Measurements from ENCODE around the gene ABL1.

Gene ABL1

DNA sequence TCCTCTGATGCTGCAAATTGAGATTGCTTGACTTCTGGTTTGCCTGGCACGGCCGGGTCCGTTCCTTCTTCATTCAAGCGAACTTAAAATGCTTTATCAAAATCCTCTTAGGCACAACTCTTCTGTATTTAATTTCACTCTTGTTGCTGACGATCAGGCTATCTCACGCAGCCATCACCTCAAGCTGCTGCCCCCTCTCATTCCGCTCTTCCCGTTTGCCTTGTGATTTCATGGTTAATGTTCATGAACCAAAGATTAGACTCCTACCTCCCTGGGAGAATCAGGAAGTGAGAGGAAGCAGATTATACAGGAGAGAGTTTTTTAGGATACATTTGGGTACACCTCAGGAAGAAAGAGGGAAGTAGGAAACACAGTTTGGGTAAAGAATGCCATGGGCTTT lies 38.9 kb downstream of the ABL1 start:
- DNase-seq: no peak

GRCh38 chr9:130874783-130875182 lies 39.7 kb downstream of the ABL1 start:
- DNase-seq: no peak

DNA sequence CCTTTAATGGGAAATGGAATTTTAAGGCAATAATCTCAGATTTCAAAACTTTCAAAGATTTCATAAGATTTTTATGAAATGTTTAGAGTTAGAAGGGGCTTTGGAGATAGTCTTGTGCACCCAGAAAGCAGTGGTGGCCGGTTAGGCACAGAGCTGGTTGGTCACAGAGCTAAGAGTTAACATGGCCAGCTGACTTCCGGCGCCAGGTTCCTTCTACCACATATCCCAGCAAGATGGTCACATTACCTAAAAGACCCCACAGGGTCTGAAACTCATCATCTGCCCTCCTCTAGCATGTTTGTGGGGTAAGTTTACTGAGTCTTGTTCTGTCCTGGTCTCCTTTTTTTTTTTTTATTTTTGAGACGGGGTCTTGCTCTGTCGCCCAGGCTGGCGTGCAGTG lies 42.2 kb downstream of the ABL1 start:
- no peak for DNase-seq

GRCh38 chr9:130878295-130878694 lies 43.2 kb downstream of the ABL1 start:
- no peak for DNase-seq

DNA sequence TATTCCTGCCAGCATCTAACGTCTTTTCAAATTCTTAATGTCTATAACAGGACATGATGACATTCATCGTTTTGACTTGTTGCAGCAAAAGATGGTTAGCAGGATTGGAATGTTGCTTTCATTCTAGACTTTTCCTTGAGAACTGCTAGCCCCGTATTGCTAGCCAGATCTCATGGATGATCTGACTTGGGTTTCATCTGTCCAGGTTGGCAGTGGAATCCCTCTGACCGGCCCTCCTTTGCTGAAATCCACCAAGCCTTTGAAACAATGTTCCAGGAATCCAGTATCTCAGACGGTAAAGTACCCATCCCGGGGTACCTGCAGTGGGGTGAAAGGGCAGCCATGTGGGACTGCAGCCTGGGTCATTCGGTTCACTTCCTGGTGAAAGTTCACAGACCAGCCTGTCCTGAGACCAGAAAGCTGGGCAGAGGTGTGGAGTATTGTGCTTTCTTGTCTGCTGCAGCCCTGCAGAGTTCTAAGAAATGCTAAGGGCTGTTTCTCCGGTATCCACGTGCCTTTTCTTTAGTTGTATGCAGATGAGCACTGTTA lies 44.9 kb downstream of the ABL1 start:
- DNase-seq: no peak

- no peak for DNase-seq
These were observed 45.7 kb downstream of the ABL1 start for GRCh38 chr9:130880599-130881220.

DNA sequence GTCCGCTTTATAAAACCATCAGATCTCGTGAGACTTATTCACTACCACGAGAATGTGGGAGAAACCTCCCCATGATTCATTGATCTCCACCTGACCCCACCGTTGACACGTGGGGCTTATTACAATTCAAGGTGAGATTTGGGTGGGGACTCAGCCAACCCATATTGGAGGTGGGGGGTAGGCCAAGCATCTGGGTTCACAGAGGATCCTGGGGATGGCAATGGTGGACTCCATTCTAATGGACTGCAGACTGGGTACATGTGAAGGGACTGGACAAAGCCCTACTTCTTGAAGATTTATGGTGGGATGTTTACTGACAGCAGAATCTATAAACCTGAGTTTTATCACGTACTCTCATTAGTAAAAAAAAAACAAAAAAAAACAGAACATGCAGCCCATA lies 46.5 kb downstream of the ABL1 start:
- DNase-seq: no peak

DNA sequence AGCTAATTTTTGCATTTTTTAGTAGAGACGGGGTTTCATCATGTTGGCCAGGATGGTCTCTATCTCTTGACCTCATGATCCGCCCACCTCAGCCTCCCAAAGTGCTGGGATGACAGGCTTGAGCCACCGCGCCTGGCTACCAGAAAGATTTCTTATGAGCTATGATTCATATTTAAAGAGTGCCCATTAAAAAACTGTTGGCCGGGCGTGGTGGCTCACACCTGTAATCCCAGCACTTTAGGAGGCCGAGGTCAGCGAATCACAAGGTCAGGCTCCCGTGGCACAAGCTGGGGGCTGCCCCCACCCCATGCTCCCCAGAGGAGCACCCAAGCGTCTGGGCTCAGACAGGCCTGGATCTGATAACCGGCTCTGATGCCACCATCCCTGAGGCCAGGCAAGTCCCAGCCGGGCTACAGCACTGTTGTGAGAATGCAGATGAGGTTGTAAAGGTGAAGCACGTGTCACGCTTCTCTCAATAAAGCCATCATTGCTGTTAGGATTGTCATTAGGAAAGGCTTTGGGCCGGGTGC lies 47.7 kb downstream of the ABL1 start:
- DNase-seq: no peak

DNA sequence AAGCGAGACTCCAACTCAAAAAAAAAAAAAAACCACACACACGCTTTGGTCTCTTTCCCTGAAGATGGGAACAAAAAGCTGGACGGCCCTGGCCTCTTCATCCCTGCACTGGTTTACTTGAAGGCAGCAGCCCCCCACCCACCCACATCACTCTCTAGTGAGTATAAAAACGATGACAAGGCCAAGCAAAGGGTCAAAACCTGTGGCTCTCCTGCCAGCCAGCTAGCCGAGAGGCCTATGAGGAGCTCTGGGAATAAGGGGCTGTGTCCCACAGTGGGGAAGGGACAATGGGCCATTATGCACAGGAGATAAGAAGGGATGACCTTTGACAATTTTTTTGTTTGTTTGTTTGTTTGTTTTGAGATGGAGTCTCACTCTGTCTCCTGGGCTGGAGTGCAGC lies 48.4 kb downstream of the ABL1 start:
- DNase-seq: no peak

DNA sequence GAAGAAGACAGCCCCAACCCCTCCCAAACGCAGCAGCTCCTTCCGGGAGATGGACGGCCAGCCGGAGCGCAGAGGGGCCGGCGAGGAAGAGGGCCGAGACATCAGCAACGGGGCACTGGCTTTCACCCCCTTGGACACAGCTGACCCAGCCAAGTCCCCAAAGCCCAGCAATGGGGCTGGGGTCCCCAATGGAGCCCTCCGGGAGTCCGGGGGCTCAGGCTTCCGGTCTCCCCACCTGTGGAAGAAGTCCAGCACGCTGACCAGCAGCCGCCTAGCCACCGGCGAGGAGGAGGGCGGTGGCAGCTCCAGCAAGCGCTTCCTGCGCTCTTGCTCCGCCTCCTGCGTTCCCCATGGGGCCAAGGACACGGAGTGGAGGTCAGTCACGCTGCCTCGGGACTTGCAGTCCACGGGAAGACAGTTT lies 49.1 kb downstream of the ABL1 start:
- DNase-seq: no peak

- no peak for DNase-seq
These were observed 49.8 kb downstream of the ABL1 start for GRCh38 chr9:130884542-130885483.

DNA sequence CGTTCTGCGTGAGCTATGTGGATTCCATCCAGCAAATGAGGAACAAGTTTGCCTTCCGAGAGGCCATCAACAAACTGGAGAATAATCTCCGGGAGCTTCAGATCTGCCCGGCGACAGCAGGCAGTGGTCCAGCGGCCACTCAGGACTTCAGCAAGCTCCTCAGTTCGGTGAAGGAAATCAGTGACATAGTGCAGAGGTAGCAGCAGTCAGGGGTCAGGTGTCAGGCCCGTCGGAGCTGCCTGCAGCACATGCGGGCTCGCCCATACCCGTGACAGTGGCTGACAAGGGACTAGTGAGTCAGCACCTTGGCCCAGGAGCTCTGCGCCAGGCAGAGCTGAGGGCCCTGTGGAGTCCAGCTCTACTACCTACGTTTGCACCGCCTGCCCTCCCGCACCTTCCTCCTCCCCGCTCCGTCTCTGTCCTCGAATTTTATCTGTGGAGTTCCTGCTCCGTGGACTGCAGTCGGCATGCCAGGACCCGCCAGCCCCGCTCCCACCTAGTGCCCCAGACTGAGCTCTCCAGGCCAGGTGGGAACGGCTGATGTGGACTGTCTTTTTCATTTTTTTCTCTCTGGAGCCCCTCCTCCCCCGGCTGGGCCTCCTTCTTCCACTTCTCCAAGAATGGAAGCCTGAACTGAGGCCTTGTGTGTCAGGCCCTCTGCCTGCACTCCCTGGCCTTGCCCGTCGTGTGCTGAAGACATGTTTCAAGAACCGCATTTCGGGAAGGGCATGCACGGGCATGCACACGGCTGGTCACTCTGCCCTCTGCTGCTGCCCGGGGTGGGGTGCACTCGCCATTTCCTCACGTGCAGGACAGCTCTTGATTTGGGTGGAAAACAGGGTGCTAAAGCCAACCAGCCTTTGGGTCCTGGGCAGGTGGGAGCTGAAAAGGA lies 50.7 kb downstream of the ABL1 start:
- no peak for DNase-seq

- DNase-seq: no peak
These were observed 51.9 kb downstream of the ABL1 start for GRCh38 chr9:130886981-130887380.

DNA sequence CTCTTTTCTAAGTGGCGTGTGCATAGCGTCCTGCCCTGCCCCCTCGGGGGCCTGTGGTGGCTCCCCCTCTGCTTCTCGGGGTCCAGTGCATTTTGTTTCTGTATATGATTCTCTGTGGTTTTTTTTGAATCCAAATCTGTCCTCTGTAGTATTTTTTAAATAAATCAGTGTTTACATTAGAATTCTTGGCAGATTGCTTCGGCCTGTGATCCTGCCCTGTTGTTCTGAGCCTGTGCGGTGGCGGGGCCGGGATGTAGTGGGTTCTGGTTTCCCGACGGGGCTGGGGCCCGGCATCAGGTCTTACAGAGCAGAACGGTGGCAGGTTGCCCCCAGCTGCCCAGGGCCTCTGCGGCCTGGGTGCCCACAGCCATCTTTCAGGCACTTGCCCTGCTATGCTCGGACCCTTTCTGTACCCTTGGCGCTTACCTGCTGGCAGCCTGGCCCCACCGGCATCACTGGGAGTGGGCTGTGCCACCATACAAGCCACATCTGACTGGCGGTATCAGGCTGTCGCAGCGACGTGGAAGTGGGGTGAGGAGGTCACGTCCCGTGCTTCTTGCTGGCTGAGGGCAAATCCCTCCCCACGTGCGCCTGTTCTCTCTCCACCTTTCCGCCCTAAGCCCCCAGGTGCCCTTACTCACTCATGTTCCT lies 52.6 kb downstream of the ABL1 start:
- DNase-seq: no peak

DNA sequence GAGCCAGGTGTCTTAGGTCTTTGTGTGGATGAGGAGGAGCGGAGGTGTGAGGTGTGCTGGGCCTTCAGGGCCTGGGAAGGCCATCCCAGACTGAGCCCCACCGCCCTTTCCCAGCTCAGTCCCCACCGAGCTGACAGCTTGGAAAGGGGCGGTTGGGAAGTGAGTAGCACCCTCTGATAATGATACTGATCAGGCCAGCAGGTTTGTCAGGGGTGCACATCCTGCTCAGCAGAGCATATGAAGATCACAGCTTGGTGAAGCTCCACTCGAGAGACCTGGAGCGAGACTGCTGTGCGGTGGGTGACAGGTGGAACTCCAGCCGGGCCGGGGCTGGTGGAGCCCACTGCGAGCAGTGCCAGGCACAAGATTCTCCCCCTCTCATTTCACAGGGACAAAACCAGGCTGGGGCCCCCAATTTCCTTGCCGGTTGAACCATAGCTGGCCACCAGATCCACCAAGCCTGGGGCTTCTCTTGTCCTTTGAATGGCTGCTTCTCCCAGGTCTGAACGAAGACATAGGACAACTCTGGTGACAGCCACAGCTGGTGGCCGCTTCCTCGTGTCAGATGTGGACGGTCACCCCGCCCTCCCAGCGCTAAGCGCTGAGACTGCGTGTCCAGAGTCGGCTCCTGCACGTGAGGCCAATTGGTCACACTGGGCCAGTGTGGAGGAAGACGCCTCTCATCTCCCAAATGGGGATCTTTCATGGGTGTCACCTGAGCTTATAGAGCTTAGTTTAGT lies 53.3 kb downstream of the ABL1 start:
- DNase-seq: no peak

GRCh38 chr9:130890124-130890523 lies 55.1 kb downstream of the ABL1 start:
- DNase-seq: no peak

DNA sequence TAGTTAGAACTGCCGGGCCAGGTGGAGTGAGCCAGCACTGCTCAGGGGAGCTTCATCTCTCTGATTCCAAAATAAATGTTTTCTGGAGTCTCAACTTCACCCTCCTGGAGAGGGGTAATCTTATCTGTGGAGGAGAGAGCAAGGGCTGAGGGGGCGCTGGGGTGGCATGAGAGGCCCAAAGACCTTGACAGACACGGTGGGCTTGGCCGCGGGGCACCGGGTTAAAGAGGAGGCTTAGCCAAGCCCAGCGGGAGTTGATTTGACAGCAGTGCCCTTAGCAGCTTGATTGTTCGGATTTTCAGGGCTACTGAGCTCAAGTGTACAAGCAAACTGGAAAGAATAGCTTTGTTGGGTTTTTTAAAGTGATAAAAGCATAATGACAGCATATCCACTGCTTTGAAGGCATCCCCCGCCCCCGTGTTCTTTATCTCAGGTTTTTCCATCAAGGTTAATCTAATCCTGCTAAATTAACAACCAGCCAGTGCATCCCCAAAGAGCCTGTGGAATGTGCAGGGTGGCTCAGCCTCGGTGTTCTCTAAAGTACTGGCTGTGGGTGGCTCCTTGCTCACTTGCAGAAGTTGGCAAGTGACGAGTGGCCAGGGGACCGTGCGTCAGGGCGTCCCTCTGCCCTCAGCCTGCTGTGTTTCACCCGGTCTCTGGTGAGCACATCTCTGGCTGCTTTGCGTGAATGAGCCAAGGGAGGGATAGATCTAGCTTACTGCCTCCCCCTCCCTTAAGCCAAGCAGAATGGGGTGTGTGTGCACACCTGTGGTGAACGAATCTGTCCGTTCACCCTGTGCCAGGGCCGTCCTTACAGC lies 56.0 kb downstream of the ABL1 start:
- no peak for DNase-seq

- DNase-seq: no peak
These were observed 56.8 kb downstream of the ABL1 start for GRCh38 chr9:130891688-130892476.

DNA sequence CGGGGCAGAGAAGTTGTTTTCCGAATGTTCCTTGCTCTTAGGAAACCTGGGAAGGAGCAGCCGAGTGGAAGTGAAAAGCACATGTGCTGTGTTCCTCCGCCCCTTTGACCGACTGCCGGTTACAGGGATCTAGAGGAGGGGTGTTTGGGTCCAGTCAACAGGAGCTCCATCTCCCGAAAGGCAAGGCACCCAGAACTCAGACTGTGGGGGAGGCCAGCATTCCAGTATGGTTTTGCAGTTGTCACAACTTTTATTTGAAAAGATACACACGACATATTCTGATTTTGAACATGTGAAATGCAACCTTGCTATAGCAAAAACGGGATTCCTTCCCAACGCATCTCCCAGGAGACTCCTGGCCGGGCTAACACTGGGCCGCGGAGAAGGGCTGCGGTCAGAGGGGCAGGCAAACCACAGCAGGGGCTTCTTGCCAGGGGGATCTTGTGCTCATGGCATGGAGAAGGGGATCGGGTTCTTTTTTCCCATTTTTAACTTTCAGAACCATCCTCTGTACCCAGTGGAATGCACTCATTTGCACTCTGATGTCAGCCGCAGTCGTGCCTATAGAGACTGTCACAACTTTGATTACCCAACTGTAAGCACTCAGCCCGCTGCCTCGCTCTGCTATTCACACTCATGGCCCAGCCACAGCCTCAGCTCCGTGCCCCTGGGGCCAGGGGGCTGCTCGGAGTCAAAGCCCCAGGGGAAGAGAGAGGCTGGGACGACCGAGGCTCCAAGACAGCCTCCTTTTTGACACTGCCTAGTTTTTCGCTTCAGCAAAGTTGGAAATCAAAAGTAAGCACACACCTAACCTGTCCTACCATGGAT lies 57.6 kb downstream of the ABL1 start:
- DNase-seq: no peak
